ENCODE data around the gene FAM72B. TPM values are rescaled to one million over a fixed set of nuclear protein-coding genes. Genes with fewer than 3 reads are reported as not detected.
"Not testable (repeated sequence)": the region's sequence is repeated elsewhere in the genome, so short reads cannot be mapped to it uniquely, and the experiment has no call there.

Gene FAM72B
- total RNA-seq: not detected
- not detected for polyA plus RNA-seq
- total RNA-seq: 0 to 0.93 (median 0.17) reads per million in 6 experiments

- not testable (repeated sequence) for H3K4me1 Mint-ChIP-seq, H3K27me3 Mint-ChIP-seq, H3K36me3 Mint-ChIP-seq, H3K9me3 Mint-ChIP-seq
- POLR2A ChIA-PET: interaction anchor here (1.0 to 1.6 kb wide), 2 partner anchors 335 to 1008 kb away, joined by 3 to 4 read pairs; partner anchors contain the start of gene SEC22B
- DNase-seq: peak; percentile 64 to 97 (median 93)
- Mint-ChIP-seq H3K4me3 (peak within 1 kb of the TSS; percentile 83 to 99 (median 96)), H3K27ac (peak within 1 kb of the TSS in 9 of 10 donors; percentile 75 to 96 (median 92))
- ATAC-seq: peak; percentile 85 to 86
Observed at GRCh38 chr1:121184290-121185127, at the start of gene FAM72B, which contains the start of gene SRGAP2C. FAM72B (minus strand) TSS chr1:121184340; CDS start chr1:121183489, 851 bp downstream. SRGAP2C (plus strand) TSS chr1:121184975; CDS start chr1:121187447, 2,472 bp downstream.

- H3K36me3 Mint-ChIP-seq, POLR2A ChIA-PET, H3K4me1 Mint-ChIP-seq, H3K9me3 Mint-ChIP-seq, DNase-seq, H3K4me3 Mint-ChIP-seq, H3K27ac Mint-ChIP-seq, ATAC-seq, H3K27me3 Mint-ChIP-seq: not testable (repeated sequence)
Observed at GRCh38 chr1:121232445-121233125, 48.4 kb upstream of the FAM72B start.

GRCh38 chr1:121230636-121231035 lies 46.5 kb upstream of the FAM72B start:
- H3K4me1 Mint-ChIP-seq, H3K27me3 Mint-ChIP-seq, ATAC-seq, POLR2A ChIA-PET, H3K4me3 Mint-ChIP-seq, DNase-seq, H3K9me3 Mint-ChIP-seq, H3K27ac Mint-ChIP-seq, H3K36me3 Mint-ChIP-seq: not testable (repeated sequence)

GRCh38 chr1:121227544-121228330 lies 43.6 kb upstream of the FAM72B start:
- H3K36me3 Mint-ChIP-seq, ATAC-seq, DNase-seq, H3K4me3 Mint-ChIP-seq, POLR2A ChIA-PET, H3K4me1 Mint-ChIP-seq, H3K27ac Mint-ChIP-seq, H3K9me3 Mint-ChIP-seq, H3K27me3 Mint-ChIP-seq: not testable (repeated sequence)

- H3K27me3 Mint-ChIP-seq, POLR2A ChIA-PET, DNase-seq, H3K36me3 Mint-ChIP-seq, H3K4me1 Mint-ChIP-seq, H3K4me3 Mint-ChIP-seq, H3K27ac Mint-ChIP-seq, ATAC-seq, H3K9me3 Mint-ChIP-seq: not testable (repeated sequence)
Observed at GRCh38 chr1:121226925-121227324, 42.8 kb upstream of the FAM72B start.

- DNase-seq, H3K36me3 Mint-ChIP-seq, H3K9me3 Mint-ChIP-seq, H3K27me3 Mint-ChIP-seq, H3K4me1 Mint-ChIP-seq, H3K4me3 Mint-ChIP-seq, ATAC-seq, H3K27ac Mint-ChIP-seq, POLR2A ChIA-PET: not testable (repeated sequence)
Observed at GRCh38 chr1:121226295-121226904, 42.3 kb upstream of the FAM72B start.

GRCh38 chr1:121224714-121225113 lies 40.6 kb upstream of the FAM72B start:
- H3K4me3 Mint-ChIP-seq, DNase-seq, H3K27me3 Mint-ChIP-seq, H3K36me3 Mint-ChIP-seq, H3K27ac Mint-ChIP-seq, POLR2A ChIA-PET, H3K4me1 Mint-ChIP-seq, H3K9me3 Mint-ChIP-seq: not testable (repeated sequence)
- ATAC-seq: peak in 1 of 2 donors; percentile 37

- ATAC-seq, H3K9me3 Mint-ChIP-seq, DNase-seq, POLR2A ChIA-PET, H3K36me3 Mint-ChIP-seq, H3K27me3 Mint-ChIP-seq, H3K27ac Mint-ChIP-seq, H3K4me1 Mint-ChIP-seq, H3K4me3 Mint-ChIP-seq: not testable (repeated sequence)
Observed at GRCh38 chr1:121221770-121222169, 37.6 kb upstream of the FAM72B start.

- H3K9me3 Mint-ChIP-seq, POLR2A ChIA-PET, H3K4me1 Mint-ChIP-seq, H3K4me3 Mint-ChIP-seq, H3K27me3 Mint-ChIP-seq, H3K36me3 Mint-ChIP-seq, DNase-seq, H3K27ac Mint-ChIP-seq, ATAC-seq: not testable (repeated sequence)
Observed at GRCh38 chr1:121216676-121217075, 32.5 kb upstream of the FAM72B start.

GRCh38 chr1:121215699-121216417 lies 31.7 kb upstream of the FAM72B start:
- H3K4me1 Mint-ChIP-seq, DNase-seq, H3K27ac Mint-ChIP-seq, H3K36me3 Mint-ChIP-seq, H3K4me3 Mint-ChIP-seq, H3K9me3 Mint-ChIP-seq, H3K27me3 Mint-ChIP-seq, ATAC-seq, POLR2A ChIA-PET: not testable (repeated sequence)

GRCh38 chr1:121214544-121215156 lies 30.5 kb upstream of the FAM72B start:
- DNase-seq, H3K9me3 Mint-ChIP-seq, ATAC-seq, H3K4me1 Mint-ChIP-seq, H3K36me3 Mint-ChIP-seq, H3K27ac Mint-ChIP-seq, POLR2A ChIA-PET, H3K4me3 Mint-ChIP-seq, H3K27me3 Mint-ChIP-seq: not testable (repeated sequence)

GRCh38 chr1:121213491-121213890 lies 29.4 kb upstream of the FAM72B start:
- POLR2A ChIA-PET, H3K27ac Mint-ChIP-seq, H3K4me3 Mint-ChIP-seq, ATAC-seq, H3K36me3 Mint-ChIP-seq, DNase-seq, H3K9me3 Mint-ChIP-seq, H3K27me3 Mint-ChIP-seq, H3K4me1 Mint-ChIP-seq: not testable (repeated sequence)
